H9 (cell line): Measurements from ENCODE around the gene LMX1B. TPM values are rescaled to one million over a fixed set of nuclear protein-coding genes. Genes with fewer than 3 reads are reported as not detected.

ENCODE experiments used
- DNase-seq: peaks from one replicate; pipeline ENCODE4 v3.0.0-alpha.2; 2017
- H2AFZ ChIP-seq: one replicate; pipeline ENCODE4 v1.6.1; 2013; ENCODE audit warnings: mild to moderate bottlenecking, low read length, control low read depth, moderate library complexity
- H2AK5ac ChIP-seq: 2 replicates; pipeline ENCODE4 v1.6.1; 2013; ENCODE audit warnings: low read length, control low read depth, mixed read lengths; ENCODE audit not compliant: insufficient read length
- H2BK120ac ChIP-seq: one replicate; pipeline ENCODE4 v1.6.1; 2013; ENCODE audit warnings: low read depth, mild to moderate bottlenecking, low read length, control low read depth, inconsistent platforms; ENCODE audit not compliant: poor library complexity, severe bottlenecking
- H2BK12ac ChIP-seq: 2 replicates; pipeline ENCODE4 v1.6.1; 2013; ENCODE audit warnings: low read length, control low read depth, mixed read lengths, low read depth; ENCODE audit not compliant: insufficient read length
- H2BK15ac ChIP-seq: 2 replicates; pipeline ENCODE4 v1.6.1; 2013; ENCODE audit warnings: low read depth, low read length, control low read depth
- H2BK20ac ChIP-seq: one replicate; pipeline ENCODE4 v1.6.1; 2013; ENCODE audit warnings: low read depth, mild to moderate bottlenecking, low read length, control low read depth, inconsistent platforms; ENCODE audit not compliant: poor library complexity, severe bottlenecking
- H2BK5ac ChIP-seq: 2 replicates; pipeline ENCODE4 v1.6.1; 2013; ENCODE audit warnings: low read length, control low read depth, mixed read lengths; ENCODE audit not compliant: insufficient read length
- H3K14ac ChIP-seq: 2 replicates; pipeline ENCODE4 v1.6.1; 2013; ENCODE audit warnings: low read length, control low read depth; ENCODE audit not compliant: insufficient read depth
- H3K18ac ChIP-seq: 2 replicates; pipeline ENCODE4 v1.6.1; 2013; ENCODE audit warnings: low read depth, mild to moderate bottlenecking, mixed read lengths, low read length, control low read depth; ENCODE audit not compliant: insufficient read length
- H3K23ac ChIP-seq: 2 replicates; pipeline ENCODE4 v1.6.1; 2013; ENCODE audit warnings: low read length, control low read depth, mixed read lengths, low read depth; ENCODE audit not compliant: insufficient read length
- H3K23me2 ChIP-seq: 2 replicates; pipeline ENCODE4 v1.6.1; 2013; ENCODE audit warnings: low read depth, mild to moderate bottlenecking, mixed read lengths, low read length, control low read depth; ENCODE audit not compliant: insufficient read length, poor library complexity, severe bottlenecking
- H3K27ac ChIP-seq: 2 replicates; pipeline ENCODE4 v1.5.1; 2013; ENCODE audit warnings: low read length, control low read depth, mixed read lengths, low read depth; ENCODE audit not compliant: insufficient read length
- H3K27me3 ChIP-seq: 2 replicates; pipeline ENCODE4 v1.6.1; 2013; ENCODE audit warnings: low read length, control low read depth, inconsistent platforms; ENCODE audit not compliant: insufficient read depth
- H3K4ac ChIP-seq: 2 replicates; pipeline ENCODE4 v1.6.1; 2013; ENCODE audit warnings: low read depth, mild to moderate bottlenecking, control low read depth, inconsistent platforms, low read length, moderate library complexity
- H3K4me1 ChIP-seq: 2 replicates; pipeline ENCODE4 v1.6.1; 2013; ENCODE audit warnings: low read length, control low read depth, inconsistent platforms; ENCODE audit not compliant: insufficient read depth
- H3K4me2 ChIP-seq: 2 replicates; pipeline ENCODE4 v1.6.1; 2013; ENCODE audit warnings: low read length, control low read depth, mixed read lengths; ENCODE audit not compliant: insufficient read length, insufficient read depth
- H3K56ac ChIP-seq: 2 replicates; pipeline ENCODE4 v1.6.1; 2013; ENCODE audit warnings: low read depth, mild to moderate bottlenecking, mixed read lengths, low read length, control low read depth; ENCODE audit not compliant: insufficient read length
- H3K79me1 ChIP-seq: 2 replicates; pipeline ENCODE4 v1.6.1; 2013; ENCODE audit warnings: low read depth, mild to moderate bottlenecking, moderate library complexity, low read length, control low read depth, inconsistent platforms; ENCODE audit not compliant: insufficient read depth, poor library complexity, severe bottlenecking
- H3K79me2 ChIP-seq: 2 replicates; pipeline ENCODE4 v1.6.1; 2013; ENCODE audit warnings: low read length, control low read depth, inconsistent platforms; ENCODE audit not compliant: insufficient read depth
- H3K9ac ChIP-seq: 2 replicates; pipeline ENCODE4 v1.6.1; 2013; ENCODE audit warnings: low read length, control low read depth, mixed read lengths; ENCODE audit not compliant: insufficient read length; ENCODE audit errors: extremely low read depth
- H3K9me3 ChIP-seq: one replicate; pipeline ENCODE4 v1.6.1; 2013; ENCODE audit warnings: low read depth, low read length, inconsistent platforms; ENCODE audit not compliant: control insufficient read depth
- H3T11ph ChIP-seq: one replicate; pipeline ENCODE4 v1.6.1; 2013; ENCODE audit warnings: mild to moderate bottlenecking, low read length, control low read depth, inconsistent platforms
- H4K20me1 ChIP-seq: one replicate; pipeline ENCODE4 v1.6.1; 2013; ENCODE audit not compliant: control insufficient read depth, insufficient read length, insufficient read depth
- H4K5ac ChIP-seq: 2 replicates; pipeline ENCODE4 v1.6.1; 2013; ENCODE audit warnings: low read depth, mild to moderate bottlenecking, mixed read lengths, low read length, control low read depth; ENCODE audit not compliant: insufficient read length
- H4K8ac ChIP-seq: replicated peaks from 2 replicates; pipeline ENCODE4 v1.6.1; 2013; ENCODE audit warnings: low read length, control low read depth, mixed read lengths, low read depth; ENCODE audit not compliant: insufficient read length
- H4K91ac ChIP-seq: 2 replicates; pipeline ENCODE4 v1.6.1; 2013; ENCODE audit warnings: low read depth, mild to moderate bottlenecking, moderate library complexity, mixed read lengths, low read length, control low read depth; ENCODE audit not compliant: insufficient read length
- H3K27ac Mint-ChIP-seq, 3 experiments: 2 replicates in 2 of 3; 3 replicates in 1 of 3; pipeline ENCODE4 v1.8.0; 2020 to 2021; ENCODE audit warnings: mixed read lengths in 3 of 3, mild to moderate bottlenecking in 1 of 3, moderate library complexity in 1 of 3
- H3K27me3 Mint-ChIP-seq: 2 replicates; pipeline ENCODE4 v1.8.0; 2021; ENCODE audit warnings: low read depth, mild to moderate bottlenecking, moderate library complexity, mixed read lengths
- H3K36me3 Mint-ChIP-seq, 3 experiments: 2 replicates in 2 of 3; 3 replicates in 1 of 3; pipeline ENCODE4 v1.8.0; 2020 to 2021; ENCODE audit warnings: low read depth in 3 of 3, mixed read lengths in 3 of 3; ENCODE audit not compliant: insufficient read depth in 1 of 3
- H3K4me1 Mint-ChIP-seq, 2 experiments: 2 replicates each; pipeline ENCODE4 v1.8.0; 2020; ENCODE audit warnings: mixed read lengths in 2 of 2
- H3K4me3 Mint-ChIP-seq, 2 experiments: 2 replicates in 1 of 2; 3 replicates in 1 of 2; pipeline ENCODE4 v1.8.0; 2020 to 2021; ENCODE audit warnings: mild to moderate bottlenecking in 2 of 2, mixed read lengths in 2 of 2, moderate library complexity in 1 of 2
- H3K9me3 Mint-ChIP-seq, 2 experiments: 2 replicates in 1 of 2; 3 replicates in 1 of 2; pipeline ENCODE4 v1.8.0; 2020; ENCODE audit warnings: mild to moderate bottlenecking in 2 of 2, mixed read lengths in 2 of 2, moderate library complexity in 1 of 2
- WGBS: extraction: QIAGEN DNeasy Blood & Tissue Kit; methylation state at CpG from one replicate; pipeline ENCODE4 v1.1.7; 2013; ENCODE audit warnings: missing lambda C conversion rate, low lambda C conversion rate, mixed read lengths; ENCODE audit not compliant: insufficient read length; ENCODE audit errors: extremely low coverage; 5-methylcytosine and 5-hydroxymethylcytosine counted together
- total RNA-seq: library from RNA; stranded (reverse); gene quantifications from 2 replicates; pipeline ENCODE4 v1.2.1, GENCODE V29; 2021
- TF ChIP-seq, protein P1 (sequence below): fragments of 200-600 bp; sonication (generic); conservative IDR thresholded peaks from 3 replicates; pipeline ENCODE4 v1.8.0; 2021; ENCODE audit warnings: antibody characterized with exemption, mild to moderate bottlenecking

The LMX1B gene
- total RNA-seq, 1 experiment from 2014 or later, result 0.85 TPM

DNA sequence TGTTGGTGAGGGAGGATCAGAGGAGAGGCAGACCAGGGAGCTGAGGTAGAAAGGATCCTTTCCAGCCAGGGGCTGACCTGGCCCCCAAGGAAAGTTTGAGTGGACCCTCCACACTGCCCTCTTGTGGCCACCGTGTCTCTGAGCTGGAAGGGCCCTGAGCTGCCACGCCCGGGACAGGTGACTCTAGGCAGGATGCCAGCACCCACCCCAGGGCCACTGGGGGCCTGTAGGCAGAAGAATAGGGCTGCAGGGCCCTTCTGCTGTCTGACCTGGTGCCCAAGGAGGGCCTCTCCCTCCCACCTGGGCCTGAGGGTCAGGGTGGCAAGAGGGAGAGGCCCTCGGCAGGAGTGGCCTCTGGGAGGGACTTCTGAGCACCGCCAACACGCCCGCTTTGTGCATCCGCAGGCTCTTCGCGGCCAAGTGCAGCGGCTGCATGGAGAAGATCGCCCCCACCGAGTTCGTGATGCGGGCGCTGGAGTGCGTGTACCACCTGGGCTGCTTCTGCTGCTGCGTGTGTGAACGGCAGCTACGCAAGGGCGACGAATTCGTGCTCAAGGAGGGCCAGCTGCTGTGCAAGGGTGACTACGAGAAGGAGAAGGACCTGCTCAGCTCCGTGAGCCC lies 76.8 kb downstream of the LMX1B start:
- Histone ChIP-seq H3K4me1 (no peaks in the 10 kb centered on the region; the same call in 1 of the 2 replicates), H4K8ac (no peak overlapping the region), H3K79me1 (no peaks in the 10 kb centered on the region), H3K23ac (no peak overlapping the region), H4K5ac (no peak overlapping the region), H3K9me3 (no peaks in the 10 kb centered on the region), H2BK15ac (no peak overlapping the region), H3K27ac (no peak overlapping the region), H3K18ac (no peak overlapping the region), H3K79me2 (no peaks in the 10 kb centered on the region), H3K23me2 (no peaks in the 10 kb centered on the region), H2BK120ac (no peak overlapping the region), H4K91ac (no peak overlapping the region), H3K9ac (no peak overlapping the region), H2AFZ (no peak overlapping the region), H3K56ac (no peak overlapping the region), H4K20me1 (no peaks in the 10 kb centered on the region), H3K27me3 (peaks cover under 1% of the 10 kb centered on the region; the same call in 1 of the 2 replicates), H3K4ac (no peak overlapping the region), H2BK5ac (no peak overlapping the region), H3K14ac (no peak overlapping the region), H3K4me2 (no peak overlapping the region), H2BK20ac (no peak overlapping the region), H3T11ph (no peak overlapping the region), H2BK12ac (no peak overlapping the region), H2AK5ac (no peak overlapping the region)
- Mint-ChIP-seq H3K27ac (no peak overlapping the region), H3K9me3 (no peaks in the 10 kb centered on the region; a peak in 1 of 5 replicates), H3K4me3 (no peak overlapping the region), H3K36me3 (no peaks in the 10 kb centered on the region), H3K4me1 (peaks cover 14 to 29% of the 10 kb centered on the region in 2 experiments), H3K27me3 (peaks cover 91% of the 10 kb centered on the region)
- TF ChIP-seq, protein P1, sequence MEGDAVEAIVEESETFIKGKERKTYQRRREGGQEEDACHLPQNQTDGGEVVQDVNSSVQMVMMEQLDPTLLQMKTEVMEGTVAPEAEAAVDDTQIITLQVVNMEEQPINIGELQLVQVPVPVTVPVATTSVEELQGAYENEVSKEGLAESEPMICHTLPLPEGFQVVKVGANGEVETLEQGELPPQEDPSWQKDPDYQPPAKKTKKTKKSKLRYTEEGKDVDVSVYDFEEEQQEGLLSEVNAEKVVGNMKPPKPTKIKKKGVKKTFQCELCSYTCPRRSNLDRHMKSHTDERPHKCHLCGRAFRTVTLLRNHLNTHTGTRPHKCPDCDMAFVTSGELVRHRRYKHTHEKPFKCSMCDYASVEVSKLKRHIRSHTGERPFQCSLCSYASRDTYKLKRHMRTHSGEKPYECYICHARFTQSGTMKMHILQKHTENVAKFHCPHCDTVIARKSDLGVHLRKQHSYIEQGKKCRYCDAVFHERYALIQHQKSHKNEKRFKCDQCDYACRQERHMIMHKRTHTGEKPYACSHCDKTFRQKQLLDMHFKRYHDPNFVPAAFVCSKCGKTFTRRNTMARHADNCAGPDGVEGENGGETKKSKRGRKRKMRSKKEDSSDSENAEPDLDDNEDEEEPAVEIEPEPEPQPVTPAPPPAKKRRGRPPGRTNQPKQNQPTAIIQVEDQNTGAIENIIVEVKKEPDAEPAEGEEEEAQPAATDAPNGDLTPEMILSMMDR, result peak; percentile 89
- DNase-seq, result peak; percentile 83
- no CpG with 5 or more reads among the region's 25 CpGs for WGBS
